SK-N-SH (cell line): ENCODE results near the gene CELF4. TPM values are rescaled to one million over a fixed set of nuclear protein-coding genes. Genes with fewer than 3 reads are reported as not detected.

ENCODE experiments used
- CTCF ChIA-PET: fragments of 300-600, 350-600 bp; formaldehyde crosslinking; extraction: SDS; loops from one replicate; lab custom pipeline; 2021; lab: Yijun Ruan, JAX
- POLR2A ChIA-PET: fragments of 350-600 bp; sonication (Branson Sonifier 250); formaldehyde crosslinking; extraction: SDS; loops from one replicate; lab custom pipeline; 2020; ENCODE audit warnings: antibody characterized with exemption, inconsistent platforms; lab: Yijun Ruan, JAX
- DNase-seq: peaks from one replicate; pipeline ENCODE4 v3.0.0; 2012
- H2AFZ ChIP-seq: fragments of 200-600 bp; sonication (generic); 2 replicates; pipeline ENCODE4 v1.8.1; 2016; ENCODE audit warnings: antibody characterized with exemption, mild to moderate bottlenecking, low read depth
- H3F3A ChIP-seq: fragments of 200-600 bp; sonication (generic); replicated peaks from 2 replicates; pipeline ENCODE3; 2016; ENCODE audit warnings: antibody characterized with exemption, mild to moderate bottlenecking; ENCODE audit not compliant: insufficient read depth
- H3K27ac ChIP-seq, 2 experiments: fragments of 200-500 bp in 1 of 2; fragments of 200-600 bp in 1 of 2; sonication (Bioruptor generic) in 1 of 2; sonication (generic), shearing (Covaris generic) in 1 of 2; 2 replicates each; pipeline versions ENCODE4 v1.5.1 to v1.6.1; 2014 to 2016; ENCODE audit warnings: low read depth in 2 of 2, inconsistent platforms in 1 of 2, low read length in 1 of 2, mild to moderate bottlenecking in 1 of 2, mixed read lengths in 1 of 2
- H3K27me3 ChIP-seq: fragments of 200-600 bp; sonication (generic), shearing (Covaris generic); 2 replicates; pipeline ENCODE4 v1.6.1; 2016; ENCODE audit warnings: mixed run types; ENCODE audit not compliant: insufficient read depth
- H3K36me3 ChIP-seq, 2 experiments: fragments of 200-500 bp in 1 of 2; fragments of 200-600 bp in 1 of 2; sonication (Bioruptor generic) in 1 of 2; sonication (generic) in 1 of 2; replicated peaks in 1 of 2; 2 replicates each; pipeline versions ENCODE3 to v1.5.1; 2014 to 2016; ENCODE audit warnings: low read length in 1 of 2, mild to moderate bottlenecking in 1 of 2; ENCODE audit not compliant: insufficient read depth in 2 of 2, control insufficient read depth in 1 of 2
- H3K4me1 ChIP-seq, 2 experiments: fragments of 200-500 bp in 1 of 2; fragments of 200-600 bp in 1 of 2; sonication (Bioruptor generic) in 1 of 2; sonication (generic), shearing (Covaris generic) in 1 of 2; 2 replicates each; pipeline versions ENCODE4 v1.5.1 to v1.6.1; 2014 to 2016; ENCODE audit warnings: low read depth in 1 of 2, low read length in 1 of 2, mixed run types in 1 of 2; ENCODE audit not compliant: insufficient read depth in 2 of 2, control insufficient read depth in 1 of 2
- H3K4me2 ChIP-seq: fragments of 200-600 bp; sonication (generic), shearing (Covaris generic); 2 replicates; pipeline ENCODE4 v1.6.1; 2017; ENCODE audit warnings: mixed run types
- H3K4me3 ChIP-seq, 2 experiments: fragments of 200-500 bp in 1 of 2; fragments of 200-600 bp in 1 of 2; sonication (Bioruptor generic) in 1 of 2; sonication (generic), shearing (Covaris generic) in 1 of 2; 2 replicates each; pipeline versions ENCODE4 v1.5.1 to v1.8.1; 2014 to 2016; ENCODE audit warnings: low read depth in 2 of 2, inconsistent platforms in 1 of 2, low read length in 1 of 2, mild to moderate bottlenecking in 1 of 2, mixed read lengths in 1 of 2, moderate library complexity in 1 of 2
- H3K79me2 ChIP-seq: fragments of 200-600 bp; sonication (generic); 2 replicates; pipeline ENCODE4 v1.8.1; 2017; ENCODE audit warnings: mild to moderate bottlenecking; ENCODE audit not compliant: insufficient read depth
- H3K9ac ChIP-seq: fragments of 200-600 bp; sonication (generic); 2 replicates; pipeline ENCODE4 v1.6.1; 2017; ENCODE audit warnings: mixed run types
- H3K9me2 ChIP-seq: fragments of 200-600 bp; sonication (generic); 2 replicates; pipeline ENCODE4 v1.6.1; 2017; ENCODE audit warnings: mixed run types
- H3K9me3 ChIP-seq: fragments of 200-600 bp; sonication (generic); 2 replicates; pipeline ENCODE4 v1.6.1; 2017; ENCODE audit warnings: mixed run types, mild to moderate bottlenecking, moderate library complexity
- H4K20me1 ChIP-seq: fragments of 200-600 bp; sonication (generic); 2 replicates; pipeline ENCODE4 v1.6.1; 2017; ENCODE audit warnings: mild to moderate bottlenecking, mixed run types; ENCODE audit not compliant: insufficient read depth
- EP300 ChIP-seq, 2 experiments: IDR thresholded peaks; 2 replicates each; pipeline versions ENCODE4 v1.4.0 to v1.6.1; 2012; ENCODE audit warnings: borderline replicate concordance in 1 of 2, low read depth in 1 of 2, low read length in 1 of 2
- EZH2phosphoT487 ChIP-seq: fragments of 200-600 bp; sonication (generic); IDR thresholded peaks from 2 replicates; pipeline ENCODE4 v1.6.1; 2017; ENCODE audit warnings: low read depth, mixed run types, mild to moderate bottlenecking, antibody characterized with exemption, moderate library complexity, borderline replicate concordance
- FOSL2 ChIP-seq: IDR thresholded peaks from 2 replicates; pipeline ENCODE4 v1.4.0; 2012; ENCODE audit warnings: low read depth, mild to moderate bottlenecking, moderate library complexity, borderline replicate concordance
- FOXJ3 ChIP-seq: sonication (generic); formaldehyde crosslinking; IDR thresholded peaks from 2 replicates; pipeline ENCODE4 v1.5.1; 2020; ENCODE audit warnings: mild to moderate bottlenecking, missing genetic modification reagents
- GABPA ChIP-seq: IDR thresholded peaks from 2 replicates; pipeline ENCODE4 v1.4.0; 2012; ENCODE audit warnings: low read depth, mild to moderate bottlenecking
- IRF3 ChIP-seq: fragments of 150-350 bp; IDR thresholded peaks from 2 replicates; pipeline ENCODE4 v1.6.1; 2016; ENCODE audit warnings: mild to moderate bottlenecking, low read depth, low read length
- JUND ChIP-seq: IDR thresholded peaks from 2 replicates; pipeline ENCODE4 v1.4.0; 2012
- MEF2A ChIP-seq: IDR thresholded peaks from 2 replicates; pipeline ENCODE4 v1.4.0; 2012; ENCODE audit warnings: low read depth, borderline replicate concordance
- MXI1 ChIP-seq: IDR thresholded peaks from 2 replicates; pipeline ENCODE4 v1.6.1; 2012; ENCODE audit warnings: mild to moderate bottlenecking, low read depth, low read length, improper control_type of control experiment
- NFIC ChIP-seq: IDR thresholded peaks from 2 replicates; pipeline ENCODE4 v1.4.0; 2012; ENCODE audit warnings: borderline replicate concordance
- NRF1 ChIP-seq: IDR thresholded peaks from 2 replicates; pipeline ENCODE4 v1.6.1; 2012; ENCODE audit warnings: low read depth, mild to moderate bottlenecking, low read length
- PBX3 ChIP-seq: IDR thresholded peaks from 2 replicates; pipeline ENCODE4; 2012
- RCOR1 ChIP-seq: fragments of 150-350 bp; IDR thresholded peaks from 2 replicates; pipeline ENCODE4 v1.6.1; 2017; ENCODE audit warnings: antibody characterized with exemption, low read length
- RFX5 ChIP-seq: IDR thresholded peaks from 2 replicates; pipeline ENCODE4 v1.6.1; 2012; ENCODE audit warnings: mild to moderate bottlenecking, improper control_type of control experiment, low read length
- SIN3A ChIP-seq: IDR thresholded peaks from 2 replicates; pipeline ENCODE4 v1.6.1; 2012; ENCODE audit warnings: low read depth, mild to moderate bottlenecking, low read length, moderate library complexity, borderline replicate concordance
- SMC3 ChIP-seq: IDR thresholded peaks from 2 replicates; pipeline ENCODE4 v1.6.1; 2012; ENCODE audit warnings: low read depth, low read length, improper control_type of control experiment
- TCF12 ChIP-seq: IDR thresholded peaks from 2 replicates; pipeline ENCODE4 v1.4.0; 2012
- ZBTB33 ChIP-seq: IDR thresholded peaks from 2 replicates; pipeline ENCODE4 v1.4.0; 2012; ENCODE audit warnings: low read depth, borderline replicate concordance
- WGBS: methylation state at CpG from one replicate; pipeline ENCODE4 v1.1.6; 2017; ENCODE audit warnings: low lambda C conversion rate; 5-methylcytosine and 5-hydroxymethylcytosine counted together
- polyA plus RNA-seq, 3 experiments: library from polyadenylated mRNA; depleted of rRNA; stranded (reverse); fragments of >200 nt; gene quantifications; 2 replicates each; pipeline ENCODE4 v1.2.3, GENCODE V29; 2012
- TF ChIP-seq, protein P1 (sequence below): IDR thresholded peaks from 2 replicates; pipeline ENCODE4 v1.4.0; 2012; ENCODE audit warnings: low read depth

The CELF4 gene
- polyA plus RNA-seq, 1 of the 3 experiments (the other 2 are of a cell fraction) = 0.26 TPM

- H3K4me3 ChIP-seq = no peak overlapping the region
- no peak overlapping the region; a peak in 1 of 4 replicates for H3K27ac ChIP-seq
- H3K9ac ChIP-seq = no peak overlapping the region
- CTCF ChIA-PET = interaction anchor here (1.3 to 2.1 kb wide), 2 partner anchors 10 to 29 kb away, joined by 4 to 9 read pairs; no protein-coding TSS in a partner anchor
- H3K27me3 ChIP-seq = no peaks in the 10 kb centered on the region
- peaks cover 0 to 37% of the 10 kb centered on the region in 2 experiments; a peak in 2 of 4 replicates for H3K4me1 ChIP-seq
- H3K36me3 ChIP-seq = no peaks in the 10 kb centered on the region
- H3K9me3 ChIP-seq = no peaks in the 10 kb centered on the region
- H3F3A ChIP-seq = no peaks in the 10 kb centered on the region
- H2AFZ ChIP-seq = no peak overlapping the region
- H3K9me2 ChIP-seq = no peaks in the 10 kb centered on the region
- H3K79me2 ChIP-seq = no peaks in the 10 kb centered on the region
- TF ChIP-seq GABPA (no peak), SMC3 (no peak), SIN3A (no peak), EZH2phosphoT487 (no peak), MEF2A (no peak), IRF3 (no peak), TCF12 (no peak), NRF1 (no peak), NFIC (no peak), ZBTB33 (no peak)
- TF ChIP-seq, protein P1, sequence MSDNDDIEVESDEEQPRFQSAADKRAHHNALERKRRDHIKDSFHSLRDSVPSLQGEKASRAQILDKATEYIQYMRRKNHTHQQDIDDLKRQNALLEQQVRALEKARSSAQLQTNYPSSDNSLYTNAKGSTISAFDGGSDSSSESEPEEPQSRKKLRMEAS = no peak
- 14% methylated on average over 4 of the region's 8 CpGs for WGBS
- no peaks in the 10 kb centered on the region for H4K20me1 ChIP-seq
- no peak for DNase-seq
- POLR2A ChIA-PET = no interaction called here
- H3K4me2 ChIP-seq = no peak overlapping the region
Observed at GRCh38 chr18:37473195-37473840, 92.3 kb downstream of the CELF4 start.

DNA sequence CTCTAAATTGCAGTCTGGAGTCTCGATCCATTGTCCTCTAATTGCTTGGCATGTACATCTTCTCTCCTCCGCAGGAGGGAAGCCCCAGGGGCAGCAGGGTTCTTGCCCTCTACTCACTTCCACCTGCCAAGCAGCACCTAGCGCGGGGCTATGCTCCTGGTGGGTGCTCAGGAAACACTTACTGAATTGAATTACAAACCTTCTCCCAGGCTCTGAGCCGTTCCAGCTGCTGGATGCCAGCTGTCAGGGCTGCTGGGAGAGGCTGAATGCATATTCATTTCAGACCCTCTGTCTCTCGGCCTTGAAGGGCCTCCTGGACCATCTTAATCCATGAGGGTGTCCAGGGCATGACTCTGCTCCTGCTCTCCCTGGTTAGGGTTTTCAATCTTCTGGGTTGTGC, 94.0 kb downstream of the CELF4 start:
- Histone ChIP-seq H3K36me3 (no peaks in the 10 kb centered on the region), H3K9me2 (no peaks in the 10 kb centered on the region), H3F3A (no peaks in the 10 kb centered on the region), H3K79me2 (no peaks in the 10 kb centered on the region), H3K4me1 (peaks cover 0 to 42% of the 10 kb centered on the region in 2 experiments; a peak in 2 of 4 replicates), H3K9ac (no peak overlapping the region), H3K4me3 (no peak overlapping the region), H2AFZ (no peak overlapping the region), H3K4me2 (no peak overlapping the region), H3K27ac (peak overlapping the region in 1 of 2 experiments; percentile 65; a peak in 2 of 4 replicates), H3K9me3 (no peaks in the 10 kb centered on the region), H3K27me3 (no peaks in the 10 kb centered on the region), H4K20me1 (no peaks in the 10 kb centered on the region)
- ChIA-PET POLR2A (interaction anchor here (0.8 kb wide), 1 partner anchor 20 kb away, joined by 3 read pairs; no protein-coding TSS in a partner anchor), CTCF (interaction anchor here (1.1 to 1.4 kb wide), 3 partner anchors 20 to 85 kb away, joined by 3 to 4 read pairs (median 3); no protein-coding TSS in a partner anchor)
- peak; percentile 53 for DNase-seq
- WGBS = 59% methylated on average over 5 of the region's 6 CpGs
- TF ChIP-seq RFX5 (no peak), RCOR1 (peak; percentile 40; the same call in 1 of the 2 replicates), SMC3 (no peak), FOXJ3 (CRISPR knock-in tag) (peak; percentile 48; the same call in 1 of the 2 replicates), PBX3 (no peak), MXI1 (no peak), FOSL2 (no peak), EZH2phosphoT487 (no peak), JUND (no peak), MEF2A (no peak), ZBTB33 (no peak), EP300 (IDR thresholded peaks at IDR 0.05; ENCODE audit: borderline replicate concordance in 1 of 2, low read depth in 1 of 2, low read length in 1 of 2) (no peak; a peak in 1 of 4 replicates)
